Fibroblast of mammary gland (primary cell): ENCODE measurements around the gene ARSG.

ENCODE experiments used
- DNase-seq: peaks from one replicate; pipeline ENCODE4 v3.0.0-alpha.2; 2010; ENCODE audit warnings: low read depth
- H3K4me3 ChIP-seq: 2 replicates; pipeline ENCODE4 v1.5.1; 2011; ENCODE audit warnings: low read depth, mild to moderate bottlenecking, low read length, moderate library complexity; ENCODE audit not compliant: control insufficient read depth
- CTCF ChIP-seq: conservative IDR thresholded peaks from 2 replicates; pipeline ENCODE4 v1.5.1; 2011; ENCODE audit warnings: low read depth, low read length, inconsistent platforms; ENCODE audit not compliant: control insufficient read depth, insufficient read depth

The ARSG gene

GRCh38 chr17:68324114-68324513, 32.8 kb downstream of the ARSG start:
- H3K4me3 ChIP-seq: no peak overlapping the region
- TF ChIP-seq CTCF: no peak
- no peak for DNase-seq

GRCh38 chr17:68324654-68325336, 33.5 kb downstream of the ARSG start:
- H3K4me3 ChIP-seq: no peak overlapping the region
- no peak for DNase-seq
- TF ChIP-seq CTCF: no peak

GRCh38 chr17:68325961-68326360, 34.7 kb downstream of the ARSG start:
- H3K4me3 ChIP-seq: no peak overlapping the region
- no peak for TF ChIP-seq CTCF
- no peak for DNase-seq

GRCh38 chr17:68326681-68327080, 35.4 kb downstream of the ARSG start:
- no peak for TF ChIP-seq CTCF
- H3K4me3 ChIP-seq: no peak overlapping the region
- DNase-seq: peak; percentile 27

GRCh38 chr17:68327823-68328557, 36.7 kb downstream of the ARSG start:
- DNase-seq: no peak
- H3K4me3 ChIP-seq: no peak overlapping the region
- TF ChIP-seq CTCF: peak; percentile 6

GRCh38 chr17:68328676-68329075, 37.4 kb downstream of the ARSG start:
- DNase-seq: no peak
- H3K4me3 ChIP-seq: no peak overlapping the region
- TF ChIP-seq CTCF: no peak
